ENCODE results near the gene ACSF3.

GRCh38 chr16:89133457-89134127 is 39.9 kb downstream of the ACSF3 start:
- TF ChIP-seq GATA3 (IDR thresholded peaks at IDR 0.05; ENCODE audit: low read depth, low read length) (no peak), GATA2 (IDR thresholded peaks at IDR 0.05; ENCODE audit: low read depth, low read length) (no peak)

All from SH-SY5Y (cell line).